HepG2 (cell line): ENCODE measurements around the gene NXPH4. TPM values are rescaled to one million over a fixed set of nuclear protein-coding genes. Genes with fewer than 3 reads are reported as not detected.

Source experiments
- ELF1 ChIP-seq: sonication (generic); formaldehyde crosslinking; IDR thresholded peaks from 2 replicates; pipeline ENCODE4 v1.4.0; 2020; ENCODE audit warnings: missing genetic modification reagents
- HNF4G ChIP-seq, 2 experiments: sonication (generic) in 1 of 2; formaldehyde crosslinking in 1 of 2; IDR thresholded peaks; 2 replicates each; pipeline versions ENCODE4 v1.4.0 to v1.6.1; 2011 to 2020; ENCODE audit warnings: borderline replicate concordance in 2 of 2, low read depth in 2 of 2, mild to moderate bottlenecking in 2 of 2, low read length in 1 of 2, missing genetic modification reagents in 1 of 2, moderate library complexity in 1 of 2
- HNRNPLL ChIP-seq: fragments of 200-400 bp; formaldehyde crosslinking; IDR thresholded peaks from 2 replicates; pipeline ENCODE4 v1.6.1; 2017; ENCODE audit warnings: mild to moderate bottlenecking, low read depth, low read length; ENCODE audit not compliant: poor library complexity, severe bottlenecking
- JUND ChIP-seq: sonication (generic); formaldehyde crosslinking; IDR thresholded peaks from 2 replicates; pipeline ENCODE4 v1.8.0; 2022; ENCODE audit warnings: mild to moderate bottlenecking, missing genetic modification reagents
- MXD1 ChIP-seq: sonication (generic); formaldehyde crosslinking; IDR thresholded peaks from 2 replicates; pipeline ENCODE4 v1.4.0; 2020; ENCODE audit warnings: mild to moderate bottlenecking, missing genetic modification reagents
- NFKBIZ ChIP-seq: IDR thresholded peaks from 2 replicates; pipeline ENCODE4 v1.6.1; 2018; ENCODE audit warnings: missing genetic modification reagents, missing compliant biosample characterization
- RBM39 ChIP-seq: fragments of 200-400 bp; formaldehyde crosslinking; IDR thresholded peaks from one replicate; pipeline ENCODE4 v1.6.1; 2018; ENCODE audit warnings: antibody characterized with exemption, mild to moderate bottlenecking, low read depth, low read length; ENCODE audit not compliant: poor library complexity, severe bottlenecking
- TBL1XR1 ChIP-seq: fragments of 150-350 bp; IDR thresholded peaks from 2 replicates; pipeline ENCODE4 v1.6.1; 2014; ENCODE audit warnings: borderline replicate concordance, low read length; ENCODE audit not compliant: partially characterized antibody
- YY1 ChIP-seq: IDR thresholded peaks from 2 replicates; pipeline ENCODE4 v1.6.1; 2011; ENCODE audit warnings: low read length, low read depth, moderate library complexity, mild to moderate bottlenecking; ENCODE audit not compliant: insufficient read depth, insufficient replicate concordance
- ZFP1 ChIP-seq: IDR thresholded peaks from 2 replicates; pipeline ENCODE4 v1.6.1; 2016
- ZHX1 ChIP-seq: sonication (generic); formaldehyde crosslinking; IDR thresholded peaks from 2 replicates; pipeline ENCODE4 v1.8.1; 2022; ENCODE audit warnings: low read depth, mild to moderate bottlenecking, missing genetic modification reagents
- ZNF292 ChIP-seq: sonication (generic); formaldehyde crosslinking; IDR thresholded peaks from 2 replicates; pipeline ENCODE4 v1.8.1; 2022; ENCODE audit warnings: mild to moderate bottlenecking, low read depth, missing genetic modification reagents, borderline replicate concordance
- ZNF432 ChIP-seq: sonication (generic); formaldehyde crosslinking; IDR thresholded peaks from 2 replicates; pipeline ENCODE4 v1.5.0; 2020; ENCODE audit warnings: missing genetic modification reagents, mild to moderate bottlenecking, borderline replicate concordance
- ZNF484 ChIP-seq: sonication (generic); formaldehyde crosslinking; IDR thresholded peaks from 2 replicates; pipeline ENCODE4 v1.5.1; 2020; ENCODE audit warnings: mild to moderate bottlenecking, low read depth, missing genetic modification reagents, borderline replicate concordance
- ZNF589 ChIP-seq: sonication (generic); formaldehyde crosslinking; conservative IDR thresholded peaks from 2 replicates; pipeline ENCODE4 v1.8.0; 2022; ENCODE audit warnings: mild to moderate bottlenecking, moderate library complexity, missing genetic modification reagents
- ZNF616 ChIP-seq: sonication (generic); formaldehyde crosslinking; IDR thresholded peaks from 2 replicates; pipeline ENCODE4 v1.5.0; 2020; ENCODE audit warnings: low read depth, mild to moderate bottlenecking, missing genetic modification reagents
- ZNF713 ChIP-seq: sonication (generic); formaldehyde crosslinking; IDR thresholded peaks from 2 replicates; pipeline ENCODE4 v1.4.0; 2020; ENCODE audit warnings: mild to moderate bottlenecking, missing genetic modification reagents
- ZNF879 ChIP-seq: sonication (generic); formaldehyde crosslinking; IDR thresholded peaks from 2 replicates; pipeline ENCODE4 v1.8.1; 2023; ENCODE audit warnings: missing genetic modification reagents
- polyA plus RNA-seq, 8 experiments: library from polyadenylated mRNA; depleted of rRNA in 3 of 8; stranded (reverse) in 7 of 8; unstranded in 1 of 8; fragments of >200 nt; fragmentation: Illumina TruSeq in 4 of 8; extraction: Trizol in 4 of 8; gene quantifications; 2 replicates each; pipeline versions ENCODE4 v1.2.1 to v1.2.3, GENCODE V29; 2011 to 2016; ENCODE audit warnings: low read depth in 4 of 8, missing spikeins in 1 of 8, mixed read lengths in 1 of 8; ENCODE audit not compliant: insufficient read depth in 1 of 8
- total RNA-seq, 5 experiments: library from RNA; depleted of rRNA; stranded (reverse); fragments of >200 nt; fragmentation: Illumina TruSeq; extraction: Trizol; gene quantifications; 2 replicates each; pipeline ENCODE4 v1.2.3, GENCODE V29; 2016; ENCODE audit warnings: low read depth in 1 of 5

The NXPH4 gene
- total and polyA plus RNA-seq, 2 of the 13 experiments (the other 11 are each of a cell fraction or from before 2014, with no cell fraction given) = 0.13 TPM; not detected in 1

- TF ChIP-seq ZHX1 (CRISPR knock-in tag) (no peak), ELF1 (peak; percentile 40; the same call in 1 of the 2 replicates), ZNF879 (CRISPR knock-in tag) (no peak), ZNF432 (CRISPR knock-in tag) (no peak), ZNF484 (no peak), ZNF713 (CRISPR knock-in tag) (0 out of 2 replicates have a peak, but pooled peaks have one; percentile 75), HNRNPLL (peak; percentile 64), RBM39 (peak; percentile 30), JUND (CRISPR knock-in tag) (peak; percentile 55; the same call in 1 of the 2 replicates), ZNF616 (no peak), YY1 (peak; percentile 79), ZNF589 (CRISPR knock-in tag) (no peak), MXD1 (CRISPR knock-in tag) (peak; percentile 31; the same call in 1 of the 2 replicates), ZFP1 (CRISPR knock-in tag) (0 out of 2 replicates have a peak, but pooled peaks have one; percentile 50), ZNF292 (CRISPR knock-in tag) (0 out of 2 replicates have a peak, but pooled peaks have one; percentile 14), NFKBIZ (CRISPR knock-in tag) (no peak), TBL1XR1 (no peak), HNF4G (IDR thresholded peaks at IDR 0.05; ENCODE audit: borderline replicate concordance, low read depth, low read length) (peak; percentile 11; the same call in 1 of the 2 replicates), HNF4G (CRISPR knock-in tag; IDR thresholded peaks at IDR 0.05; ENCODE audit: borderline replicate concordance, low read depth) (no peak)
These were observed 22.4 kb downstream of the NXPH4 start (continued) for GRCh38 chr12:57238854-57239554.
